H1 (cell line): ENCODE data around the gene CAMKK1.
"Not testable (repeated sequence)": the region's sequence is repeated elsewhere in the genome, so short reads cannot be mapped to it uniquely, and the experiment has no call there.

Experiments
- GABPA ChIP-seq: IDR thresholded peaks from 2 replicates; pipeline ENCODE4 v1.6.1; 2011; ENCODE audit warnings: mild to moderate bottlenecking, low read length, moderate library complexity, borderline replicate concordance; ENCODE audit not compliant: insufficient read depth
- GTF2F1 ChIP-seq: IDR thresholded peaks from 2 replicates; pipeline ENCODE4 v1.6.1; 2012; ENCODE audit warnings: low read depth, low read length, improper control_type of control experiment, borderline replicate concordance
- JUN ChIP-seq: IDR thresholded peaks from 2 replicates; pipeline ENCODE4 v1.6.1; 2011; ENCODE audit warnings: low read depth, mild to moderate bottlenecking, improper control_type of control experiment, low read length
- POLR2A ChIP-seq, 2 experiments: IDR thresholded peaks; 1 replicate in 1 of 2; 2 replicates in 1 of 2; pipeline ENCODE4 v1.6.1; 2011; ENCODE audit warnings: low read depth in 2 of 2, low read length in 2 of 2, mild to moderate bottlenecking in 2 of 2; ENCODE audit errors: control extremely low read depth in 1 of 2
- POLR2AphosphoS5 ChIP-seq: IDR thresholded peaks from 2 replicates; pipeline ENCODE4 v1.6.1; 2011; ENCODE audit warnings: low read depth, low read length
- RFX5 ChIP-seq: IDR thresholded peaks from 2 replicates; pipeline ENCODE4 v1.6.1; 2011; ENCODE audit warnings: low read depth, low read length, improper control_type of control experiment, borderline replicate concordance
- RNF2 ChIP-seq: fragments of 200-900, 300-1000 bp; sonication (generic); IDR thresholded peaks from 2 replicates; pipeline ENCODE4 v1.7.1; 2016; ENCODE audit warnings: borderline replicate concordance, low read depth, mild to moderate bottlenecking, antibody characterized with exemption, low read length; ENCODE audit not compliant: poor library complexity, severe bottlenecking; ENCODE audit errors: missing control alignments
- SIN3A ChIP-seq, 2 experiments: IDR thresholded peaks in 1 of 2; conservative IDR thresholded peaks in 1 of 2; 2 replicates each; pipeline ENCODE4 v1.6.1; 2011 to 2012; ENCODE audit warnings: low read length in 2 of 2, improper control_type of control experiment in 1 of 2, low read depth in 1 of 2, mild to moderate bottlenecking in 1 of 2
- TF ChIP-seq, protein P1 (sequence below): IDR thresholded peaks from 2 replicates; pipeline ENCODE4 v1.6.1; 2012; ENCODE audit warnings: inconsistent platforms
- TF ChIP-seq, protein P2 (sequence below), 3 experiments: IDR thresholded peaks; 1 replicate in 2 of 3; 2 replicates in 1 of 3; pipeline versions ENCODE4 v1.5.1 to v1.6.1; 2011; ENCODE audit warnings: low read length in 3 of 3, mild to moderate bottlenecking in 3 of 3, inconsistent platforms in 2 of 3, low read depth in 1 of 3, moderate library complexity in 1 of 3; ENCODE audit not compliant: insufficient read depth in 1 of 3; ENCODE audit errors: control extremely low read depth in 1 of 3

DNA sequence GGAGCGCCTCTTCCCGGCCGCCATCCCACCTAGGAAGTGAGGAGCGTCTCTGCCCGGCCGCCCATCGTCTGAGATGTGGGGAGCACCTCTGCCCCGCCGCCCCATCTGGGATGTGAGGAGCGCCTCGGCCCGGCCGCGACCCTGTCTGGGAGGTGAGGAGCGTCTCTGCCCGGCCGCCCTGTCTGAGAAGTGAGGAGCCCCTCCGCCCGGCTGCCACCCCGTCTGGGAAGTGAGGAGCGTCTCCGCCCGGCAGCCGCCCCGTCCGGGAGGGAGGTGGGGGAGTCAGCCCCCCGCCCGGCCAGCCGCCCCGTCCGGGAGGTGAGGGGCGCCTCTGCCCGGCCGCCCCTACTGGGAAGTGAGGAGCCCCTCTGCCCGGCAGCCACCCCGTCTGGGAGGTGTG, 38.6 kb downstream of the CAMKK1 start:
- TF ChIP-seq, protein P1, sequence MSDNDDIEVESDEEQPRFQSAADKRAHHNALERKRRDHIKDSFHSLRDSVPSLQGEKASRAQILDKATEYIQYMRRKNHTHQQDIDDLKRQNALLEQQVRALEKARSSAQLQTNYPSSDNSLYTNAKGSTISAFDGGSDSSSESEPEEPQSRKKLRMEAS, result not testable (repeated sequence)
- TF ChIP-seq, protein P2, sequence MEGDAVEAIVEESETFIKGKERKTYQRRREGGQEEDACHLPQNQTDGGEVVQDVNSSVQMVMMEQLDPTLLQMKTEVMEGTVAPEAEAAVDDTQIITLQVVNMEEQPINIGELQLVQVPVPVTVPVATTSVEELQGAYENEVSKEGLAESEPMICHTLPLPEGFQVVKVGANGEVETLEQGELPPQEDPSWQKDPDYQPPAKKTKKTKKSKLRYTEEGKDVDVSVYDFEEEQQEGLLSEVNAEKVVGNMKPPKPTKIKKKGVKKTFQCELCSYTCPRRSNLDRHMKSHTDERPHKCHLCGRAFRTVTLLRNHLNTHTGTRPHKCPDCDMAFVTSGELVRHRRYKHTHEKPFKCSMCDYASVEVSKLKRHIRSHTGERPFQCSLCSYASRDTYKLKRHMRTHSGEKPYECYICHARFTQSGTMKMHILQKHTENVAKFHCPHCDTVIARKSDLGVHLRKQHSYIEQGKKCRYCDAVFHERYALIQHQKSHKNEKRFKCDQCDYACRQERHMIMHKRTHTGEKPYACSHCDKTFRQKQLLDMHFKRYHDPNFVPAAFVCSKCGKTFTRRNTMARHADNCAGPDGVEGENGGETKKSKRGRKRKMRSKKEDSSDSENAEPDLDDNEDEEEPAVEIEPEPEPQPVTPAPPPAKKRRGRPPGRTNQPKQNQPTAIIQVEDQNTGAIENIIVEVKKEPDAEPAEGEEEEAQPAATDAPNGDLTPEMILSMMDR (IDR thresholded peaks at IDR 0.05; ENCODE audit: control extremely low read depth in 1 of 3, insufficient read depth in 1 of 3, low read depth in 1 of 3, low read length in 3 of 3), result not testable (repeated sequence)
- not testable (repeated sequence) for TF ChIP-seq POLR2A (IDR thresholded peaks at IDR 0.05; ENCODE audit: control extremely low read depth in 1 of 2, low read depth in 2 of 2, low read length in 2 of 2); RFX5; GABPA; POLR2AphosphoS5; RNF2; SIN3A (conservative IDR thresholded peaks at IDR 0.05 in 1 of 2, IDR thresholded peaks at IDR 0.05 in 1 of 2; ENCODE audit: low read depth in 1 of 2, low read length in 2 of 2); GTF2F1; JUN
